ENCODE measurements around the gene BCDIN3D.

DNA sequence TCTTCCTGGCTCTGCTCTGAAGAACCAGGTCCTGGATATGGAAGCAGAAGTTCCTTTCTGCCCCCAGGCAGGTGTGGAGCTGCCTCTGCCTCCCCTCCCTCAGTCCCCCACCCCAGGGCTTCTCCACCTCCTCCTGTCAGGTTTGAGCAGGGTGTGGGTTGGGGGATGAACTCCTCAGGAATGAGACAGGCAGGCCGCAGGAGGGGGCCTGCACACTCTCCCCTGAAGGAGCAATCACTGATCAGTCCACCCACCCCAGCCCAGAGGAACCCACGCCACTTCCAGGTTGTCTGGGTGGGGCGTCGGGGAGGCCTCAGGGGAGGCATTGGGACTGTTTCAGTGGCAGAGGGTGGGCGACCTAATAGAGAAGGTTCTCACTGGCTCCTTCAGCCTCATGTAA is 34.2 kb upstream of the BCDIN3D start:
- TF ChIP-seq, protein P1, sequence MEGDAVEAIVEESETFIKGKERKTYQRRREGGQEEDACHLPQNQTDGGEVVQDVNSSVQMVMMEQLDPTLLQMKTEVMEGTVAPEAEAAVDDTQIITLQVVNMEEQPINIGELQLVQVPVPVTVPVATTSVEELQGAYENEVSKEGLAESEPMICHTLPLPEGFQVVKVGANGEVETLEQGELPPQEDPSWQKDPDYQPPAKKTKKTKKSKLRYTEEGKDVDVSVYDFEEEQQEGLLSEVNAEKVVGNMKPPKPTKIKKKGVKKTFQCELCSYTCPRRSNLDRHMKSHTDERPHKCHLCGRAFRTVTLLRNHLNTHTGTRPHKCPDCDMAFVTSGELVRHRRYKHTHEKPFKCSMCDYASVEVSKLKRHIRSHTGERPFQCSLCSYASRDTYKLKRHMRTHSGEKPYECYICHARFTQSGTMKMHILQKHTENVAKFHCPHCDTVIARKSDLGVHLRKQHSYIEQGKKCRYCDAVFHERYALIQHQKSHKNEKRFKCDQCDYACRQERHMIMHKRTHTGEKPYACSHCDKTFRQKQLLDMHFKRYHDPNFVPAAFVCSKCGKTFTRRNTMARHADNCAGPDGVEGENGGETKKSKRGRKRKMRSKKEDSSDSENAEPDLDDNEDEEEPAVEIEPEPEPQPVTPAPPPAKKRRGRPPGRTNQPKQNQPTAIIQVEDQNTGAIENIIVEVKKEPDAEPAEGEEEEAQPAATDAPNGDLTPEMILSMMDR (IDR thresholded peaks at IDR 0.05), result no peak
- TF ChIP-seq POLR2A (IDR thresholded peaks at IDR 0.05), result no peak

Measured in Peyer's patch (tissue), 4 donors.